ENCODE measurements around the gene MTHFR. TPM values are rescaled to one million over a fixed set of nuclear protein-coding genes. Genes with fewer than 3 reads are reported as not detected.

MTHFR gene
- total and polyA plus RNA-seq, 2 donors, result 20.1 to 26.9 TPM

GRCh38 chr1:11797525-11798216, 8.1 kb downstream of the MTHFR start:
- Histone ChIP-seq H3K27ac (ENCODE audit: low read depth) (no peak overlapping the region), H3K4me1 (ENCODE audit: insufficient read depth) (no peaks in the 10 kb centered on the region), H3K36me3 (ENCODE audit: insufficient read depth) (peaks cover 4% of the 10 kb centered on the region), H3K4me3 (ENCODE audit: low read depth, low read length) (no peak overlapping the region)
- 76% methylated on average over 6 of the region's 6 CpGs for WGBS
- no peak for DNase-seq (ENCODE audit: extremely low spot score)

- WGBS, result 94% methylated on average over 15 of the region's 15 CpGs
- no peak overlapping the region for H3K27ac ChIP-seq (ENCODE audit: low read depth)
Measured at GRCh38 chr1:11796036-11796828, 9.5 kb downstream of the MTHFR start.

GRCh38 chr1:11795238-11795890, 10.4 kb downstream of the MTHFR start:
- 90% methylated on average over 14 of the region's 14 CpGs for WGBS
- H3K27ac ChIP-seq (ENCODE audit: low read depth), result no peak overlapping the region
- H3K36me3 ChIP-seq (ENCODE audit: insufficient read depth), result peaks cover 2% of the 10 kb centered on the region
- no peak overlapping the region for H3K4me3 ChIP-seq (ENCODE audit: low read depth, low read length)
- no peak for DNase-seq (ENCODE audit: extremely low spot score)
- no peaks in the 10 kb centered on the region for H3K4me1 ChIP-seq (ENCODE audit: insufficient read depth)

More at GRCh38 chr1:11796036-11796828, 9.5 kb downstream of the MTHFR start:
- DNase-seq (ENCODE audit: extremely low spot score), result no peak
- Histone ChIP-seq H3K4me3 (ENCODE audit: low read depth, low read length) (no peak overlapping the region), H3K36me3 (ENCODE audit: insufficient read depth) (peaks cover 4% of the 10 kb centered on the region), H3K4me1 (ENCODE audit: insufficient read depth) (no peaks in the 10 kb centered on the region)

DNA sequence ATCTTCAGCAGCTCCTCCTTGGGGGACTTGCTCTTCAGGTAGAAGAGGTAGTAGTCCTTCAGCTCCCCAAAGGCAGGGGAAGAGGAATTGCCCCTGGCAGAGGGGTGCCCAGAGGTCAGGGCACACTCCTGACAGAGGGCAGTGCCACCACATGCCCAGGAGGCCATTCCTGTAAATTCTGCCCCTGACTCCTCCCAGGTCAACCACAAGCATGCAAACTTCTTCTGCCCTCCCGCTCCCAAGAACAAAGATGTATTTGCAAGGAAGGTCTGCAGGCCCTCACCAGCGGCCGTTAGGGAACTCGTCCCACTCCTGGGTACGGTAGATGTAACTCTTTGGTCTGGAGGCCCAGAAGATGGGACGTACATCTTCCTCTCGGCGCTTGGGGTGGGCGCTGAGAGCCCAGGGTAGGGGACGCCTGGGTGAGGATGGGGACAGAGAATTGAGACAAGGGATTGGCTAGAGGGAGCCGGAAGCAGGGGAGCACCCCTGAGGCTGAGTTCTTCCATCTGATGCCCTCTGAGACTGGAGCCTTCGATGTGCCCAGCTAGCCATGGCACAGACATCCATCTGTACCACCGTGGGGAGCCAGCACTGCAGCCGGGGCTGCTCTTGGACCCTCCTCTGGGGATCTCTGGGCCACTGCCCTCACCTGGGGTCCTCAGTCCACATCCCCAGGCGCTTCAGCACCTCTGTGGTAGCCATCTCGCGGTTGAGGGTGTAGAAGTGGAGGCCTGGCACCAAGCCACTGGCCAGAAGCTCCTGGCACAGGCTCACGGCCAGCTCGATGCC, 11.1 kb downstream of the MTHFR start:
- no peak overlapping the region for H3K27ac ChIP-seq (ENCODE audit: low read depth)
- DNase-seq (ENCODE audit: extremely low spot score), result no peak
- H3K4me1 ChIP-seq (ENCODE audit: insufficient read depth), result no peaks in the 10 kb centered on the region
- WGBS, result 89% methylated on average over 19 of the region's 19 CpGs
- H3K4me3 ChIP-seq (ENCODE audit: low read depth, low read length), result no peak overlapping the region
- H3K36me3 ChIP-seq (ENCODE audit: insufficient read depth), result peaks cover 2% of the 10 kb centered on the region

DNA sequence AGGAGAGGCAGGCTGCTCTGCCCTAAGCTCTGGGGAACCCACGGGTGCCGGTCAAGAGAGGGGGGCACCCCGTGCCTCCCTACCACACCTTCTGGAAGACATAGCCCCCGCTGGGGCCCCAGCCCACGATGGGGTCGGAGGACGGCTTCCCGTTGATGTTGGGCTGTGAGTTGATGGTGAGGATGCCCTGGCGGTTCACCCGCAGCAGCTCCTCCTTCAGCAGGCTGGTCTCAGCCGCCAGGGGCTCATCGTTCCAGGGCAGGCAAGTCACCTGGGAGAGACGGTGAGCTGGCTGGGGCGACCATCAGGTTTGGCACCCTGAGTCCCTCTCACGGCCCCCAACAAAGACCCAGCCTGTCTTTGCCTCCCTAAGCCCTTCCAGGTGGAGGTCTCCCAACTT, 11.9 kb downstream of the MTHFR start:
- Histone ChIP-seq H3K36me3 (ENCODE audit: insufficient read depth) (peaks cover 2% of the 10 kb centered on the region), H3K4me1 (ENCODE audit: insufficient read depth) (no peaks in the 10 kb centered on the region), H3K4me3 (ENCODE audit: low read depth, low read length) (no peak overlapping the region), H3K27ac (ENCODE audit: low read depth) (no peak overlapping the region)
- no peak for DNase-seq (ENCODE audit: extremely low spot score)
- WGBS, result 92% methylated on average over 15 of the region's 15 CpGs

DNA sequence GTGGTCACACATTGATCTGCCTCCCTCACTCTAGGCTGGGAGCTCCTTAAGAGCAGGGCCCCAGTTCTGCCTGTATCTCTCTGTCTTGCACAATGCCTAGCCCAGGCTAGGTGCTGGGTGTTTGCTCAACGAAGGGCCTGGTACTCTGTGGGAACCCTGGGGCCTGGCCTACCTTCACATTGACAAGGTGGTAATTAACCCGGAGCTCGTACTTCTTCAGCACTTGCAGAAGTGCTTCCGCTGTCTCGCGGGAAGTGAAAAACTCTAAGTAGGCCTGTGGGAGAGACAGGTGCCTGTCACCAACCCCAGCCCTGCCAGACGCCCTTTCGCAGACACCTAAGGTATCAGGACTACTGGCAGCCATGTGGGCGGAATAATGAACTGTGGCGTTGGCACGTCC, 13.7 kb downstream of the MTHFR start:
- DNase-seq (ENCODE audit: extremely low spot score), result no peak
- H3K36me3 ChIP-seq (ENCODE audit: insufficient read depth), result peaks cover 2% of the 10 kb centered on the region
- H3K4me1 ChIP-seq (ENCODE audit: insufficient read depth), result no peaks in the 10 kb centered on the region
- 86% methylated on average over 11 of the region's 11 CpGs for WGBS
- no peak overlapping the region for H3K4me3 ChIP-seq (ENCODE audit: low read depth, low read length)
- H3K27ac ChIP-seq (ENCODE audit: low read depth), result peak overlapping the region; percentile 78

GRCh38 chr1:11790880-11791715, 14.7 kb downstream of the MTHFR start:
- no peaks in the 10 kb centered on the region for H3K4me1 ChIP-seq (ENCODE audit: insufficient read depth)
- H3K4me3 ChIP-seq (ENCODE audit: low read depth, low read length), result no peak overlapping the region
- 51% methylated on average over 19 of the region's 19 CpGs for WGBS
- H3K36me3 ChIP-seq (ENCODE audit: insufficient read depth), result peaks cover 2% of the 10 kb centered on the region
- DNase-seq (ENCODE audit: extremely low spot score), result peak; percentile 42
- peak overlapping the region; percentile 88 for H3K27ac ChIP-seq (ENCODE audit: low read depth)

DNA sequence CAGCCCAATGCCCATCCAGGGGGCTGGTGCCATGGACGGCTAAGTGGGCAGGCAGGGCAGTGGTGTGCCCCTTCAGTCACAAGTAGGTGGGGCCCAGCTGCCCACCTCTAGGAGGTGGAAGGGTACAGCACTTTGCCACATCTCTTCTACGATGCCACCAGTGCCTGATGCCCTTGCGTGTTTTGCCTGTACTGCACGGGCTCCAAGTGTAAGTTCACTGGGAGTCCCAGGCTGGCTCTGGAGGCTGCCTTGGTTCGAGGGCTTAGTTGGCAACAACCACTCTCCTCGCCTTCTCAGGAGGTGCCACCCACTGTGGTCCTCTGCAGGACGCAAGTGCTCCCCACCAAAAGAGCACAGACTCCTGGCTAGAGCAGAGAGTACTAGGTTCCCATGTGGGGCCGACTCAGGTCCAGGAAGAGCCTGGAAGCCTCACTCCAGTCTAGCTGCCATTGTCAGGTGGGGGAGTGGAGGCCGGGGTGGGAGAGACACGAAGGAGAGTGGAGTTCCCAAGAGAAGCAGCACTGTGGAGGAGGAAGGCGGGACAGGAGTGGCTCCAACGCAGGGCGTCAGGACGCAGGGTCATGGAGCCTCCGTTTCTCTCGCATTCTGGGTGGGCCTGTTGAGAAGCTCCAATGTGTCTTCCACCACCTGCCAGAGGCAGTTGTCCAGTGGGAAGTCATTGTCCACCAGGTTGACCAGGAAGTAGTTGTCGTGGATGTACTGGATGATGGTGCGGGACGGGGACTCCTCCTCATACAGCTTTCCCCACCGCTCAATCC, 15.5 kb downstream of the MTHFR start:
- H3K4me1 ChIP-seq (ENCODE audit: insufficient read depth), result no peaks in the 10 kb centered on the region
- WGBS, result 63% methylated on average over 20 of the region's 20 CpGs
- no peak for DNase-seq (ENCODE audit: extremely low spot score)
- peaks cover 2% of the 10 kb centered on the region for H3K36me3 ChIP-seq (ENCODE audit: insufficient read depth)
- H3K27ac ChIP-seq (ENCODE audit: low read depth), result peak overlapping the region; percentile 88
- H3K4me3 ChIP-seq (ENCODE audit: low read depth, low read length), result no peak overlapping the region

DNA sequence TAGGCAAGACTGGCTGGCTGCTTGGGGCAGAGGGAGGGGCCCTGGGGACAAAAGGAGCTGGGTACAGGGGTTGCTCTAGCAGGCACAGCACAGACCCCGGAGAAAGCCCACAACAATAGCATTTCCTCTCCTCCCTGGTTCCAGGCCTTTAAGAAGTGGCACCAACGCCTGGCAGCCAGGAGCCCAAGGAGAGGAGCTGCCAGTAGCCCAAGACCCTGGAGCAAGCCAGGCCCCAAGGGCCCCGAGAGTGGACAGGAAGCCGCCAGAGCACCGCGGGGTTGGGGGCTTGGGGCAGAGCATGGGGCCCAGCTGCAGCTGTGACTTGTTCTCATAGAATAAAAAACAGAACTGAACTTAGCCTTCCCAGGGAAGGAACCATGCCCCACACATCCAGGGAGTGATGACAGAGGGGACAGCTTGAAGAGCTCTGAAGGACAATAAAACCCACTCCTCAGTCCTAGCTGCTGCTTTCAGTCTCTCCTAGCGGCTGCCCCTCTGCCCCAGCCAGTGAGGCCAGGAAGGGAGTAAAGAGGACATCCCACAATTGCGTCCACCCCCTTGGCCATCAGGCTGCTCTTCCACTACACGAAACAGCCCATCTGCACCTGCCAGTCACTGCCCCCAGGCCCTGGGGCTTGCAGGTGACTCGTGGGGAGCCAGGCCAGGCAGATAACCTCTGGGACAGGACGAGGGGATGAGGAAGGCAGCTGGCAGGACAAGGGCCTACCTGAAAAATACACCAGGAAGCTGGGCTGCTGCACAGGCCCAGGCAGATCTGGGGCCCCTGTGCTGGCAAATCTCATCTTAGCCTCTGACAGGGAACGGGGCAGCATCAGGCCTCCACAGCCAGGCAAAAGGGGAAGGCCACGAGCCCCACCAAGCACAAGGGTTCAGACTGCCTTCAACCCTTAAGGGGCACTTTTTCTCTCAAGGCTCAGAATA, 16.4 kb downstream of the MTHFR start:
- 69% methylated on average over 13 of the region's 13 CpGs for WGBS
- DNase-seq (ENCODE audit: extremely low spot score), result no peak
- Histone ChIP-seq H3K4me3 (ENCODE audit: low read depth, low read length) (no peak overlapping the region), H3K27ac (ENCODE audit: low read depth) (peak overlapping the region; percentile 88), H3K4me1 (ENCODE audit: insufficient read depth) (no peaks in the 10 kb centered on the region), H3K36me3 (ENCODE audit: insufficient read depth) (no peaks in the 10 kb centered on the region)

GRCh38 chr1:11788549-11789053, 17.2 kb downstream of the MTHFR start:
- DNase-seq (ENCODE audit: extremely low spot score), result no peak
- 87% methylated on average over 14 of the region's 14 CpGs for WGBS
- H3K27ac ChIP-seq (ENCODE audit: low read depth), result peak overlapping the region; percentile 14
- H3K4me3 ChIP-seq (ENCODE audit: low read depth, low read length), result no peak overlapping the region
- H3K4me1 ChIP-seq (ENCODE audit: insufficient read depth), result no peaks in the 10 kb centered on the region
- no peaks in the 10 kb centered on the region for H3K36me3 ChIP-seq (ENCODE audit: insufficient read depth)

GRCh38 chr1:11787804-11788436, 17.8 kb downstream of the MTHFR start:
- H3K4me1 ChIP-seq (ENCODE audit: insufficient read depth), result no peaks in the 10 kb centered on the region
- DNase-seq (ENCODE audit: extremely low spot score), result no peak

More at GRCh38 chr1:11787804-11788436, 17.8 kb downstream of the MTHFR start:
- peak overlapping the region; percentile 40 for H3K27ac ChIP-seq (ENCODE audit: low read depth)
- 76% methylated on average over 14 of the region's 14 CpGs for WGBS
- H3K4me3 ChIP-seq (ENCODE audit: low read depth, low read length), result no peak overlapping the region
- no peaks in the 10 kb centered on the region for H3K36me3 ChIP-seq (ENCODE audit: insufficient read depth)
